ENCODE data around the gene TSR3. TPM values are rescaled to one million over a fixed set of nuclear protein-coding genes. Genes with fewer than 3 reads are reported as not detected.

The TSR3 gene
- total and polyA plus RNA-seq, 2 donors (not counting 1 experiment from before 2014, with no cell fraction given), result 35.7 to 43.7 TPM

DNA sequence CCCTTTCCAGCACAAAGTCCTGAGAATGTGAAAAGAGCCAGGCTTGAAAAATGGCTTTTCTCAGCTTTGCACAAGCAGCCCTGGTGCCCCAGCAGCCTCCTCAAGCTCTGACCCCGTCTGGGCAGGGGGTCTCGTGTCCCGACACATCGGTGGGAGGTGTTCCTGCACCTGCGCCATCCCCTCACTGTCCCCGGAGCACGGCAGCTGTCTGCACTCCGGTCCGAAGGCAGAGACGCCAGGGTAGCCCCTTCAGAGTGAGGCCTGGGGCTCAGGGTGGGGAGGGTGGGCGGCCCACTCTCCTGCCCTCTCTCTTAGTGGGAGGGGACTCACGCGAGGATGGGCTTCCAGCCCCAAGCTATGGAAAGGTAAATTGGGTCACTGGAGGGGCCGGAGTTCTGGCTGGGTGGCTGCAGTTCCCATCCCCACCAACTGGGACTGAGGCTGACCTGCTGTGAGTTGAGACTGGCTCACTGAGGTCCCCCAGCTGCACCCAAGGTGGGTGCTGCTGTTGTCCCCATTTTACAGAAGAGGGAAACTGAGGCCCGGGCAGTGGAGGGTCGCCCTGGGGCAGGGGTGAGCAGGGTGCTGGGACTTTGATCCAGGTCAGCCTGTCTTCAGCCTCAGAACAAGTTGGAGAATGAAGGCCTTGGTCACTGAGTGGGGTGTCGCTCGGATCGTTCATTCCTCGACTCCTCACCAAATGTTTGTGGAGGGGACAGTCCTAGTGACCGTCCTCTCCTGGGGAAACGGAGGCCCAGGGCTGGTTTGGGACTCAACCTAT is 20.6 kb downstream of the TSR3 start:
- no peak for ATAC-seq (ENCODE audit: low read depth)
- H3K4me3 Mint-ChIP-seq, result peak overlapping the region; percentile 88
- Histone ChIP-seq H3K4me1 (ENCODE audit: control insufficient read depth in 2 of 2, insufficient read depth in 2 of 2, low read length in 2 of 2) (peaks cover 48 to 71% of the 10 kb centered on the region in 2 donors), H4K20me1 (ENCODE audit: control insufficient read depth, insufficient read depth, low read length, poor library complexity, severe bottlenecking) (peaks cover 20% of the 10 kb centered on the region), H3K4me3 (ENCODE audit: control extremely low read depth in 1 of 5, extremely low read depth in 1 of 5, insufficient read depth in 1 of 5, low read depth in 2 of 5, low read length in 4 of 5) (peak overlapping the region; percentile 34 to 63 (median 48)), H3K4me2 (replicated peaks; ENCODE audit: low read depth, low read length, poor library complexity, severe bottlenecking) (peak overlapping the region; percentile 97), H3K27ac (ENCODE audit: low read length in 2 of 2) (peak overlapping the region; percentile 90 to 91), H2AFZ (ENCODE audit: insufficient read depth, low read depth, low read length, poor library complexity, severe bottlenecking) (no peak overlapping the region), H3K36me3 (replicated peaks in 1 of 2; ENCODE audit: control extremely low read depth in 1 of 2, control insufficient read depth in 1 of 2, extremely low read depth in 1 of 2, insufficient read depth in 2 of 2, low read length in 1 of 2) (no peaks in the 10 kb centered on the region), H3K79me2 (ENCODE audit: control insufficient read depth, insufficient read depth, low read length) (peaks cover 3% of the 10 kb centered on the region), H3K9ac (ENCODE audit: low read length) (peak overlapping the region; percentile 76), H3K27me3 (replicated peaks in 1 of 4; ENCODE audit: control extremely low read depth in 1 of 4, control insufficient read depth in 3 of 4, insufficient read depth in 4 of 4, low read length in 3 of 4) (peaks cover 0 to 47% (median 20%) of the 10 kb centered on the region in 4 experiments), H3K9me3 (ENCODE audit: control extremely low read depth in 1 of 3, control insufficient read depth in 2 of 3, insufficient read depth in 1 of 3, low read length in 2 of 3) (peaks cover 0 to 25% (median 3%) of the 10 kb centered on the region in 3 donors)
- ChIA-PET POLR2A (interaction anchor here (0.5 to 2.6 kb wide), 6 partner anchors 8 to 33 kb away, joined by 3 to 14 read pairs (median 8); partner anchors contain the start of gene UBE2I), CTCF (interaction anchor here (0.8 to 2.1 kb wide), 2 partner anchors 11 to 20 kb away, joined by 3 to 8 read pairs; partner anchors contain the start of genes GNPTG and TSR3)
- peak overlapping the region; percentile 96 for H3K27ac Mint-ChIP-seq
- H3K27me3 Mint-ChIP-seq, result peaks cover 7% of the 10 kb centered on the region
- peaks cover 26% of the 10 kb centered on the region for H3K4me1 Mint-ChIP-seq
- TF ChIP-seq, protein P1, sequence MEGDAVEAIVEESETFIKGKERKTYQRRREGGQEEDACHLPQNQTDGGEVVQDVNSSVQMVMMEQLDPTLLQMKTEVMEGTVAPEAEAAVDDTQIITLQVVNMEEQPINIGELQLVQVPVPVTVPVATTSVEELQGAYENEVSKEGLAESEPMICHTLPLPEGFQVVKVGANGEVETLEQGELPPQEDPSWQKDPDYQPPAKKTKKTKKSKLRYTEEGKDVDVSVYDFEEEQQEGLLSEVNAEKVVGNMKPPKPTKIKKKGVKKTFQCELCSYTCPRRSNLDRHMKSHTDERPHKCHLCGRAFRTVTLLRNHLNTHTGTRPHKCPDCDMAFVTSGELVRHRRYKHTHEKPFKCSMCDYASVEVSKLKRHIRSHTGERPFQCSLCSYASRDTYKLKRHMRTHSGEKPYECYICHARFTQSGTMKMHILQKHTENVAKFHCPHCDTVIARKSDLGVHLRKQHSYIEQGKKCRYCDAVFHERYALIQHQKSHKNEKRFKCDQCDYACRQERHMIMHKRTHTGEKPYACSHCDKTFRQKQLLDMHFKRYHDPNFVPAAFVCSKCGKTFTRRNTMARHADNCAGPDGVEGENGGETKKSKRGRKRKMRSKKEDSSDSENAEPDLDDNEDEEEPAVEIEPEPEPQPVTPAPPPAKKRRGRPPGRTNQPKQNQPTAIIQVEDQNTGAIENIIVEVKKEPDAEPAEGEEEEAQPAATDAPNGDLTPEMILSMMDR (IDR thresholded peaks at IDR 0.05), result no peak
- TF ChIP-seq EZH2 (IDR thresholded peaks at IDR 0.05; ENCODE audit: borderline replicate concordance, insufficient read depth, low read depth, low read length, poor library complexity, severe bottlenecking), result no peak
- intact Hi-C loops (cut with micrococcal nuclease), result loop anchor here (1.0 kb wide), 1 partner anchor 22 kb away; the partner anchor contains the start of gene UBE2I
- 60% methylated on average over 22 of the region's 22 CpGs for WGBS (ENCODE audit: insufficient coverage)
- no peaks in the 10 kb centered on the region for H3K9me3 Mint-ChIP-seq (ENCODE audit: insufficient read depth)
- no peak for DNase-seq

Measured in B cell (primary cell).